Measurements from ENCODE around the gene DDX47.

Gene DDX47

DNA sequence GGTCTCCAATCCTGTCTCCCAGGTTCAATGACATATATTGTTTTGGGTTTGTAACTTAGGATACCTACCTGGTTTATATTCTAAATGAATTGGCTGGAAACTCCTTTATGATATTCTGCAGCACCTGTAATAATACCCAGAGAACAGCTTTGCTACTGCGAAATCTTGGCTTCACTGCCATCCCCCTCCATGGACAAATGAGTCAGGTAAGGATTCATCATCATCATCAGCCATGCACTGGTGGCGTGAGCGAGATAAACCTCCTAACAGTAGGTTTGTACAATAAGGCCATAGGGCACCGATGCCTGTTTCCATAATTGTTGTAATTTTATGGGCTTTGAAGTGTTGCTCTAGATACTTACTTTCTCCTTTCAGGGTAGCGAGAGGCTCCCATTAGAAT lies 10.7 kb downstream of the DDX47 start:
- intact Hi-C loops (cut with DNase I; ENCODE audit: low total_unique reads), result no loop called here
- peaks cover 75 to 85% (median 83%) of the 10 kb centered on the region in 3 donors for H3K36me3 ChIP-seq
- no peak for DNase-seq
- H3K27ac ChIP-seq, result no peak overlapping the region
- peaks cover 0 to 18% (median 7%) of the 10 kb centered on the region in 4 donors for H3K4me1 ChIP-seq
- no peak overlapping the region for H3K4me3 ChIP-seq
- H3K9me3 ChIP-seq, result no peaks in the 10 kb centered on the region
- TF ChIP-seq, protein P1, sequence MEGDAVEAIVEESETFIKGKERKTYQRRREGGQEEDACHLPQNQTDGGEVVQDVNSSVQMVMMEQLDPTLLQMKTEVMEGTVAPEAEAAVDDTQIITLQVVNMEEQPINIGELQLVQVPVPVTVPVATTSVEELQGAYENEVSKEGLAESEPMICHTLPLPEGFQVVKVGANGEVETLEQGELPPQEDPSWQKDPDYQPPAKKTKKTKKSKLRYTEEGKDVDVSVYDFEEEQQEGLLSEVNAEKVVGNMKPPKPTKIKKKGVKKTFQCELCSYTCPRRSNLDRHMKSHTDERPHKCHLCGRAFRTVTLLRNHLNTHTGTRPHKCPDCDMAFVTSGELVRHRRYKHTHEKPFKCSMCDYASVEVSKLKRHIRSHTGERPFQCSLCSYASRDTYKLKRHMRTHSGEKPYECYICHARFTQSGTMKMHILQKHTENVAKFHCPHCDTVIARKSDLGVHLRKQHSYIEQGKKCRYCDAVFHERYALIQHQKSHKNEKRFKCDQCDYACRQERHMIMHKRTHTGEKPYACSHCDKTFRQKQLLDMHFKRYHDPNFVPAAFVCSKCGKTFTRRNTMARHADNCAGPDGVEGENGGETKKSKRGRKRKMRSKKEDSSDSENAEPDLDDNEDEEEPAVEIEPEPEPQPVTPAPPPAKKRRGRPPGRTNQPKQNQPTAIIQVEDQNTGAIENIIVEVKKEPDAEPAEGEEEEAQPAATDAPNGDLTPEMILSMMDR (IDR thresholded peaks at IDR 0.05), result no peak
- H3K27me3 ChIP-seq, result no peaks in the 10 kb centered on the region

DNA sequence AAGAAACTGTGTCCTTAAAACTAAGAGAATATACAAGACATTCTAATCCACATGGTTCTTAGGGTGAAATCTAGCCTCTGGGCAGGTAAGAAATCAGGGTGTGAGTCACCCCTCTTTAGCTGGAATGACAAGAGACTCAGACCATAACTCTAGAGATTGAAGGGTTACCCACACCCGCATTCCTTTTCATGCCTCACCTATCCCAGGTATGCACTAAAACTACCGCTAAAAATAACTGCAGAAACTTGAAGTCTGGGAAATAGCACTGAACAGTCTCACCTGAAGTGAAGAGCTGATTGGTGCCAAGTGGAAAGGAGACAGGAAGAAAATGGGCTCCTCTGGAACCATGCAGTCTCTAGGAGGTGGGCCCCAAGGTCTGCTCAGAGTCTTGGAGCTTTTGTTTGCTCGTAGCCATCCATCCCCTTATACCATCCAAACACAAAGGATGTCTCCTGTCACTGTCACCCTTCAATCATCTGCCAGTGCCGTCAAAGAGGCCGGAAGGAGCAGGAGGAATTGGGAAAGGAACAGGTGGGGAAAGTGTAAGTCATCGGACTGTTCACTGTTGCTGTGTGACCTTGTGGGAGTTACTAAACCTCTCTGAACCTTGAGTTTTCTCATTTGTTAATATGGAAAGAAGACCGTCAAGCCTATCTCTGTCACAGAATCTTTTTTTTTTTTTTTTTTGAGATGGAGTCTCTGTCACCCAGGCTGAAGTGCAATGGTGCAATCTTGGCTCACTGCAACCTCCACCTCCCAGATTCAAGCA lies 22.4 kb downstream of the DDX47 start:
- H3K27me3 ChIP-seq, result no peaks in the 10 kb centered on the region
- H3K4me1 ChIP-seq, result peaks cover 0 to 10% (median 0%) of the 10 kb centered on the region in 4 donors
- no peak for DNase-seq
- intact Hi-C loops (cut with DNase I; ENCODE audit: low total_unique reads), result loop anchor here (2.0 to 10.0 kb wide), 3 partner anchors 49 to 379 kb away; no protein-coding TSS in a partner anchor
- no peak overlapping the region for H3K4me3 ChIP-seq
- no peak overlapping the region for H3K27ac ChIP-seq
- H3K9me3 ChIP-seq, result no peaks in the 10 kb centered on the region
- peaks cover 10 to 29% (median 21%) of the 10 kb centered on the region in 3 donors for H3K36me3 ChIP-seq
- TF ChIP-seq, protein P1 (IDR thresholded peaks at IDR 0.05), result no peak

DNA sequence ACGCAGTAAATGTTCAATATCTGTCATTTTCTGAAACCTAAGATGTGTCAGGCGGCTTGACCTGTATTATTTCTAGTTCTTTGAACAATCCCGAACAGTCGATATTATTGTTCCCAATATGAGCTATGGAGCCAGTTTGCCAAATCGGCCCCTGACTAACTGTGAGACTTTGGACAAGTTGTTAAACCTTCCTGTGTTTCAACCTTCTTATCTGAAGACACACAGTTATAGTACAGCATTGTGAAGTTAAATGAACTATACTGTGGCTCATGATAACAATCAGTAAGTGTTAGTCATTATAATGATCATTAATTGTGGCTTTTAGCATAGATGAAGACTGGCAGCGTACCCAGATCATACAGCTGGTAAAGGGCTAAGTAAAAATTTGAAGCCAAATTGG lies 23.4 kb downstream of the DDX47 start:
- H3K4me1 ChIP-seq, result peaks cover 0 to 10% (median 0%) of the 10 kb centered on the region in 4 donors
- H3K27me3 ChIP-seq, result no peaks in the 10 kb centered on the region
- no peak overlapping the region for H3K4me3 ChIP-seq
- H3K36me3 ChIP-seq, result peaks cover 3 to 21% (median 13%) of the 10 kb centered on the region in 3 donors
- no peak overlapping the region for H3K27ac ChIP-seq
- DNase-seq, result no peak
- H3K9me3 ChIP-seq, result no peaks in the 10 kb centered on the region
- TF ChIP-seq, protein P1 (IDR thresholded peaks at IDR 0.05), result no peak
- intact Hi-C loops (cut with DNase I; ENCODE audit: low total_unique reads), result loop anchor here (2.0 to 10.0 kb wide), 3 partner anchors 48 to 378 kb away; no protein-coding TSS in a partner anchor

DNA sequence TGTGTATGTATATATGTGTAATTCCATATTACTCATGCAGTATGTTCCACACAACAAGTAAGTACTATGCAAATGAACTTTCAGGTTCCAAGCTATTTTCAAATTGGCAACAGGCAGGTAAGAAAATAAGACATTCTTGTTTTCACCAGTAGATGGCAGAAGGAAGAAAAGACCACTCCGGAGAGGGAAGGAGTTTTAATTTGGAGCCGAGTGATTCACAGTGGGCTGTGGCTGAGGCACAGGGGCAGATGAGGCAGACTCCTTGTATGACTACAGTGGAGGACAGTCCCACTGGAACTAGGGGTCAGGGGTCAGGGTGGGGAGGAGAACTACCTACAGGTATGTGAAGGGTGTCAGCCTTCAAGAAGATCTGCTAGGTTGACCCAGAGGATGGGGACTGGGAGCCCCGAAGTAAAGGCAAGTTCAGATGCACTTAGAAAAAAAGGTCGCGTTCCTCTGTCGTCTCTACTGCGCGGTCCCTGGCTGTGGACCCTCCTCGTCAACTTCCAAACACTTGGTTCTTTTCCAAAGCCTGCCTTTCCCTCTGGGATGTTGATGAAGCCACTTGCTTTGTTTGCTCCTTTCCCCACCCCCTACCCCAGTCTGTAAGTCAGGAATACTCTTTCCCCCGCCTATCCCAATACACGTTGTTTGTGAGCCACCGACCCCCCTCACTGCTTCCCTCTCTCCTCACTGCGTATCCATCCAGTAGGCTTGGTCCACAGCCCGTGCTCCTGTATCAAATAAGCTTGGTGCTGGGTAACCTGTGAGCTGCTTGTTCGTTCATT lies 24.1 kb downstream of the DDX47 start:
- DNase-seq, result peak in 1 of 2 donors; percentile 72
- TF ChIP-seq, protein P1 (IDR thresholded peaks at IDR 0.05), result peak; percentile 54 to 71
- peaks cover 0 to 10% (median 0%) of the 10 kb centered on the region in 4 donors for H3K4me1 ChIP-seq
- intact Hi-C loops (cut with DNase I; ENCODE audit: low total_unique reads), result loop anchor here (2.0 to 10.0 kb wide), 3 partner anchors 48 to 378 kb away; no protein-coding TSS in a partner anchor
- H3K4me3 ChIP-seq, result no peak overlapping the region
- H3K27ac ChIP-seq, result no peak overlapping the region
- H3K27me3 ChIP-seq, result no peaks in the 10 kb centered on the region
- no peaks in the 10 kb centered on the region for H3K9me3 ChIP-seq
- peaks cover 0 to 18% (median 11%) of the 10 kb centered on the region in 3 donors for H3K36me3 ChIP-seq

DNA sequence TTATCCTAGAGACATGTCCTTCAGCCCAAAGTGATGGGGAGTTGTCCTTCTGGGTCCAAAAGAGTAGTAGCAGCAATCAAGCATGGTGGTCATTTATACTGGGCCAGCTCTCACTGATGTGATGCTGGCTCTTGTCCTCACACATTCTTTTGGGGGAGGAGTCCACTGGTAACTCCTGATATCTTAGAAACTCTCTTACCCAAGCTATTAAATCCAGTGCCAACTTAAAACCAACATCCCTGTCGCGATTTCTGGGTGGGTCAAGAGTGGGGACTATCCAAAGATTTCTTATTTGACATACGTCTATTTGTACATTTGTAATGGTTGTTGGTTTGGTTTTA lies 24.6 kb downstream of the DDX47 start:
- DNase-seq, result no peak
- no peak overlapping the region for H3K4me3 ChIP-seq
- no peaks in the 10 kb centered on the region for H3K9me3 ChIP-seq
- intact Hi-C loops (cut with DNase I; ENCODE audit: low total_unique reads), result loop anchor here (2.0 to 10.0 kb wide), 3 partner anchors 47 to 377 kb away; no protein-coding TSS in a partner anchor
- TF ChIP-seq, protein P1 (IDR thresholded peaks at IDR 0.05), result no peak
- H3K27me3 ChIP-seq, result no peaks in the 10 kb centered on the region
- no peak overlapping the region for H3K27ac ChIP-seq
- peaks cover 0 to 10% (median 0%) of the 10 kb centered on the region in 4 donors for H3K4me1 ChIP-seq
- H3K36me3 ChIP-seq, result peaks cover 0 to 13% (median 7%) of the 10 kb centered on the region in 3 donors
